WTC11 (cell line): ENCODE data around the gene PDE11A. TPM values are rescaled to one million over a fixed set of nuclear protein-coding genes. Genes with fewer than 3 reads are reported as not detected.

Experiments used
- ATAC-seq: fragments of 200-7000 bp; cut with Tn5 transposase; 2 replicates; pipeline ENCODE4 v1.10.0; 2021; ENCODE audit warnings: mild to moderate bottlenecking, moderate library complexity
- CTCF ChIA-PET: fragments of 300-600 bp; sonication (Branson Sonifier 250); formaldehyde crosslinking; loops from one replicate; lab custom pipeline; 2021; ENCODE audit warnings: antibody characterized with exemption; lab: Charles Lee
- POLR2A ChIA-PET: fragments of 350-600 bp; sonication (Branson Sonifier 250); formaldehyde crosslinking; loops from one replicate; lab custom pipeline; 2021; ENCODE audit warnings: antibody characterized with exemption; lab: Charles Lee
- DNase-seq: peaks from one replicate; pipeline ENCODE4 v3.0.0; 2021; ENCODE audit warnings: low spot score
- H3K27ac Mint-ChIP-seq: 2 replicates; pipeline ENCODE4 v1.8.0; 2021; ENCODE audit warnings: mixed read lengths
- H3K27me3 Mint-ChIP-seq: 2 replicates; pipeline ENCODE4 v1.8.0; 2021; ENCODE audit warnings: low read depth, mild to moderate bottlenecking, moderate library complexity, mixed read lengths
- H3K36me3 Mint-ChIP-seq: 2 replicates; pipeline ENCODE4 v1.8.0; 2021; ENCODE audit warnings: mixed read lengths
- H3K4me1 Mint-ChIP-seq: 2 replicates; pipeline ENCODE4 v1.8.0; 2022; ENCODE audit warnings: mixed read lengths
- H3K4me3 Mint-ChIP-seq: 2 replicates; pipeline ENCODE4 v1.8.0; 2021; ENCODE audit warnings: mild to moderate bottlenecking, moderate library complexity, mixed read lengths
- H3K9me3 Mint-ChIP-seq: 2 replicates; pipeline ENCODE4 v1.8.0; 2021; ENCODE audit warnings: mixed read lengths
- CREB1 ChIP-seq: sonication (generic); formaldehyde crosslinking; IDR thresholded peaks from 2 replicates; pipeline ENCODE4 v1.8.0; 2023; ENCODE audit warnings: mild to moderate bottlenecking, missing genetic modification reagents
- ELF4 ChIP-seq: sonication (generic); formaldehyde crosslinking; IDR thresholded peaks from 2 replicates; pipeline ENCODE4 v1.8.1; 2022; ENCODE audit warnings: low read depth, mild to moderate bottlenecking, moderate library complexity, missing genetic modification reagents
- GRHL2 ChIP-seq: fragments of 250-450 bp; sonication (Bioruptor Pico); IDR thresholded peaks from 2 replicates; pipeline ENCODE4 v1.8.0; 2022; ENCODE audit warnings: mild to moderate bottlenecking, moderate library complexity; ENCODE audit not compliant: insufficient replicate concordance, severe bottlenecking
- IRF1 ChIP-seq: sonication (generic); formaldehyde crosslinking; IDR thresholded peaks from 2 replicates; pipeline ENCODE4 v1.8.0; 2023; ENCODE audit warnings: missing genetic modification reagents
- JAZF1 ChIP-seq: fragments of 250-450 bp; sonication (Bioruptor Pico); IDR thresholded peaks from 2 replicates; pipeline ENCODE4 v1.9.0; 2021; ENCODE audit warnings: moderate library complexity, mild to moderate bottlenecking, inconsistent platforms
- MLX ChIP-seq: sonication (generic); formaldehyde crosslinking; IDR thresholded peaks from 2 replicates; pipeline ENCODE4 v1.8.1; 2023; ENCODE audit warnings: mild to moderate bottlenecking, missing genetic modification reagents, moderate library complexity
- MYBL2 ChIP-seq: sonication (generic); formaldehyde crosslinking; IDR thresholded peaks from 2 replicates; pipeline ENCODE4 v1.8.1; 2023; ENCODE audit warnings: mild to moderate bottlenecking, moderate library complexity, missing genetic modification reagents
- NR1H2 ChIP-seq: sonication (generic); formaldehyde crosslinking; IDR thresholded peaks from 2 replicates; pipeline ENCODE4 v1.9.0; 2021; ENCODE audit warnings: mild to moderate bottlenecking, moderate library complexity, missing genetic modification reagents
- PRRX2 ChIP-seq: fragments of 250-450 bp; sonication (Bioruptor Pico); IDR thresholded peaks from 2 replicates; pipeline ENCODE4 v1.8.0; 2021; ENCODE audit warnings: mild to moderate bottlenecking
- STAT6 ChIP-seq: sonication (generic); formaldehyde crosslinking; conservative IDR thresholded peaks from 2 replicates; pipeline ENCODE4 v1.8.1; 2023; ENCODE audit warnings: mild to moderate bottlenecking, low read depth, missing genetic modification reagents, moderate library complexity
- USF1 ChIP-seq: sonication (generic); formaldehyde crosslinking; IDR thresholded peaks from 2 replicates; pipeline ENCODE4 v1.8.0; 2022; ENCODE audit warnings: mild to moderate bottlenecking, missing genetic modification reagents
- ZNF121 ChIP-seq: sonication (generic); formaldehyde crosslinking; IDR thresholded peaks from 2 replicates; pipeline ENCODE4 v1.8.0; 2023; ENCODE audit warnings: missing genetic modification reagents
- ZNF219 ChIP-seq: sonication (generic); formaldehyde crosslinking; IDR thresholded peaks from 2 replicates; pipeline ENCODE4 v1.8.0; 2023; ENCODE audit warnings: missing genetic modification reagents, mild to moderate bottlenecking, borderline replicate concordance
- ZNF232 ChIP-seq: sonication (generic); formaldehyde crosslinking; IDR thresholded peaks from 2 replicates; pipeline ENCODE4 v1.8.0; 2022; ENCODE audit warnings: mild to moderate bottlenecking, missing genetic modification reagents
- ZNF423 ChIP-seq: fragments of 250-450 bp; sonication (Bioruptor Pico); IDR thresholded peaks from 2 replicates; pipeline ENCODE4 v2.1.2; 2022; ENCODE audit warnings: mild to moderate bottlenecking, moderate library complexity
- total RNA-seq: library from RNA; stranded (reverse); gene quantifications from 3 replicates; pipeline ENCODE4 v1.2.3, GENCODE V29; 2021

Gene PDE11A
- total RNA-seq, 1 experiment from 2014 or later = 0.13 TPM

- ChIA-PET POLR2A (no interaction called here), CTCF (no interaction called here)
- ATAC-seq = 0 out of 2 replicates have a peak, but pooled peaks have one; percentile 18
- Mint-ChIP-seq H3K4me3 (no peak overlapping the region), H3K9me3 (no peaks in the 10 kb centered on the region), H3K36me3 (no peaks in the 10 kb centered on the region), H3K27me3 (peaks cover 4% of the 10 kb centered on the region), H3K27ac (no peak overlapping the region), H3K4me1 (peaks cover 16% of the 10 kb centered on the region)
- no peak for DNase-seq
- TF ChIP-seq ZNF423 (no peak), IRF1 (CRISPR knock-in tag) (no peak), ZNF121 (no peak), USF1 (CRISPR knock-in tag) (no peak), MLX (CRISPR knock-in tag) (no peak), GRHL2 (CRISPR knock-in tag) (no peak), MYBL2 (CRISPR knock-in tag) (no peak), ELF4 (CRISPR knock-in tag) (no peak)
Observed at GRCh38 chr2:177679611-177680605, 392.7 kb downstream of the PDE11A start.

- Mint-ChIP-seq H3K36me3 (no peaks in the 10 kb centered on the region), H3K9me3 (no peaks in the 10 kb centered on the region), H3K4me1 (peaks cover 16% of the 10 kb centered on the region), H3K4me3 (no peak overlapping the region), H3K27ac (no peak overlapping the region), H3K27me3 (peaks cover 12% of the 10 kb centered on the region)
- TF ChIP-seq IRF1 (CRISPR knock-in tag) (no peak), MYBL2 (CRISPR knock-in tag) (no peak), NR1H2 (CRISPR knock-in tag) (no peak), CREB1 (CRISPR knock-in tag) (no peak), JAZF1 (CRISPR knock-in tag) (no peak), ZNF219 (no peak), ZNF232 (CRISPR knock-in tag) (no peak), STAT6 (CRISPR knock-in tag) (no peak)
- DNase-seq (no peak), ATAC-seq (no peak)
- ChIA-PET CTCF (no interaction called here), POLR2A (no interaction called here)
Observed at GRCh38 chr2:177678939-177679338, 393.6 kb downstream of the PDE11A start.

GRCh38 chr2:177676636-177677035, 395.9 kb downstream of the PDE11A start:
- peaks cover 13% of the 10 kb centered on the region for H3K4me1 Mint-ChIP-seq
- no peaks in the 10 kb centered on the region for H3K36me3 Mint-ChIP-seq
- ChIA-PET POLR2A (no interaction called here), CTCF (no interaction called here)
- peaks cover 31% of the 10 kb centered on the region for H3K27me3 Mint-ChIP-seq
- DNase-seq = no peak
- no peak overlapping the region for H3K4me3 Mint-ChIP-seq
- no peak for ATAC-seq
- H3K9me3 Mint-ChIP-seq = no peaks in the 10 kb centered on the region
- no peak overlapping the region for H3K27ac Mint-ChIP-seq
- TF ChIP-seq IRF1 (CRISPR knock-in tag) = no peak
- no peak for TF ChIP-seq PRRX2 (CRISPR knock-in tag)
